Common myeloid progenitor, CD34-positive (primary cell): ENCODE measurements around the gene CRADD.
A peak's percentile ranks its signal among the peaks of the same experiment; 100 is the strongest.
"Not testable (repeated sequence)": the region's sequence is repeated elsewhere in the genome, so short reads cannot be mapped to it uniquely, and the experiment has no call there.

ENCODE experiments used
- CTCF ChIA-PET: fragments of 350-600 bp; sonication (Branson Sonifier 250); formaldehyde crosslinking; loops from one replicate; lab custom pipeline; 2021; ENCODE audit warnings: antibody characterized with exemption; lab: Charles Lee
- POLR2A ChIA-PET: fragments of 350-600 bp; sonication (Branson Sonifier 250); formaldehyde crosslinking; loops from one replicate; lab custom pipeline; 2021; ENCODE audit warnings: antibody characterized with exemption; lab: Charles Lee
- DNase-seq, 3 donors: peaks; one replicate each; pipeline versions ENCODE4 v3.0.0 to v3.0.0-alpha.2; 2013
- H3K27ac ChIP-seq, 2 experiments: 1 replicate in 1 of 2; 2 replicates in 1 of 2; pipeline ENCODE4 v1.7.0; 2013; ENCODE audit warnings: inconsistent platforms in 2 of 2, low read length in 2 of 2, mild to moderate bottlenecking in 2 of 2, low read depth in 1 of 2, moderate library complexity in 1 of 2; ENCODE audit not compliant: severe bottlenecking in 2 of 2, insufficient read depth in 1 of 2, poor library complexity in 1 of 2
- H3K27me3 ChIP-seq, 5 experiments: replicated peaks in 2 of 5; 1 replicate in 3 of 5; 2 replicates in 2 of 5; pipeline versions ENCODE4 v1.6.1 to v1.7.0; 2013; ENCODE audit warnings: low read length in 4 of 5, mild to moderate bottlenecking in 2 of 5, moderate library complexity in 2 of 5, inconsistent platforms in 1 of 5; ENCODE audit not compliant: insufficient read depth in 5 of 5, control insufficient read depth in 4 of 5
- H3K36me3 ChIP-seq, 4 experiments: 1 replicate in 2 of 4; 2 replicates in 2 of 4; pipeline versions ENCODE4 v1.6.1 to v1.7.0; 2013; ENCODE audit warnings: low read length in 3 of 4, control low read depth in 1 of 4, mild to moderate bottlenecking in 1 of 4; ENCODE audit not compliant: control insufficient read depth in 4 of 4, insufficient read depth in 4 of 4
- H3K4me1 ChIP-seq, 4 experiments: 1 replicate in 3 of 4; 2 replicates in 1 of 4; pipeline versions ENCODE4 v1.6.1 to v1.7.1; 2013; ENCODE audit warnings: low read length in 3 of 4, mild to moderate bottlenecking in 3 of 4, control low read depth in 1 of 4, inconsistent platforms in 1 of 4, moderate library complexity in 1 of 4; ENCODE audit not compliant: control insufficient read depth in 4 of 4, insufficient read depth in 4 of 4; ENCODE audit errors: control extremely low read depth in 1 of 4
- H3K4me3 ChIP-seq, 7 experiments: 1 replicate in 4 of 7; 2 replicates in 3 of 7; pipeline versions ENCODE4 v1.5.1 to v1.7.0; 2013; ENCODE audit warnings: mild to moderate bottlenecking in 7 of 7, low read length in 6 of 7, moderate library complexity in 6 of 7, inconsistent platforms in 2 of 7, low read depth in 2 of 7, control low read depth in 1 of 7; ENCODE audit not compliant: insufficient read depth in 4 of 7, control insufficient read depth in 1 of 7; ENCODE audit errors: extremely low read depth in 1 of 7
- H3K9me3 ChIP-seq, 5 experiments: 1 replicate in 4 of 5; 2 replicates in 1 of 5; pipeline versions ENCODE4 v1.6.1 to v1.7.1; 2013; ENCODE audit warnings: low read length in 4 of 5, mild to moderate bottlenecking in 2 of 5, inconsistent platforms in 1 of 5, low read depth in 1 of 5, moderate library complexity in 1 of 5; ENCODE audit not compliant: control insufficient read depth in 4 of 5, insufficient read depth in 2 of 5; ENCODE audit errors: control extremely low read depth in 1 of 5
- WGBS: methylation state at CpG from one replicate; pipeline ENCODE4 v1.1.5; 2013; ENCODE audit not compliant: insufficient coverage; 5-methylcytosine and 5-hydroxymethylcytosine counted together

CRADD gene

GRCh38 chr12:93796729-93797128, 119.6 kb downstream of the CRADD start:
- Histone ChIP-seq H3K4me3 (no peak overlapping the region), H3K9me3 (no peaks in the 10 kb centered on the region), H3K27ac (no peak overlapping the region), H3K27me3 (no peaks in the 10 kb centered on the region), H3K36me3 (no peaks in the 10 kb centered on the region), H3K4me1 (peaks cover 0 to 4% (median 2%) of the 10 kb centered on the region in 4 experiments)
- ChIA-PET POLR2A (no interaction called here), CTCF (interaction anchor here (1.4 kb wide), 1 partner anchor 30 kb away, joined by 3 read pairs; no protein-coding TSS in a partner anchor)
- peak in 2 of 3 donors; percentile 46 to 69 for DNase-seq
- 31% methylated on average over 2 of the region's 5 CpGs for WGBS

GRCh38 chr12:93798279-93799151, 121.3 kb downstream of the CRADD start:
- H3K27ac ChIP-seq: no peak overlapping the region
- H3K36me3 ChIP-seq: no peaks in the 10 kb centered on the region
- ChIA-PET POLR2A (no interaction called here), CTCF (no interaction called here)
- WGBS: 100% methylated on average over 1 of the region's 3 CpGs
- H3K27me3 ChIP-seq: no peaks in the 10 kb centered on the region
- no peak overlapping the region for H3K4me3 ChIP-seq
- no peaks in the 10 kb centered on the region for H3K9me3 ChIP-seq
- DNase-seq: no peak
- H3K4me1 ChIP-seq: peaks cover 3 to 22% (median 11%) of the 10 kb centered on the region in 4 experiments

- CTCF ChIA-PET: interaction anchor here (1.0 to 3.8 kb wide), 5 partner anchors 17 to 233 kb away, joined by 4 to 20 read pairs (median 7); no protein-coding TSS in a partner anchor
- H3K4me1 ChIP-seq: peaks cover 7 to 38% (median 14%) of the 10 kb centered on the region in 4 experiments
- H3K9me3 ChIP-seq, DNase-seq, POLR2A ChIA-PET, H3K27ac ChIP-seq, H3K36me3 ChIP-seq, H3K4me3 ChIP-seq, H3K27me3 ChIP-seq: not testable (repeated sequence)
- WGBS: 100% methylated on average over 1 of the region's 2 CpGs
Observed at GRCh38 chr12:93801666-93802065, 124.5 kb downstream of the CRADD start.

GRCh38 chr12:93802293-93802692, 125.1 kb downstream of the CRADD start:
- H3K4me3 ChIP-seq: peak overlapping the region in 1 of 7 experiments; percentile 13
- peak; percentile 26 to 64 (median 64) for DNase-seq
- H3K9me3 ChIP-seq: no peaks in the 10 kb centered on the region
- no peak overlapping the region for H3K27ac ChIP-seq
- ChIA-PET POLR2A (no interaction called here), CTCF (interaction anchor here (0.6 to 3.8 kb wide), 13 partner anchors 10 to 295 kb away, joined by 3 to 20 read pairs (median 7); no protein-coding TSS in a partner anchor)
- H3K4me1 ChIP-seq: peaks cover 7 to 34% (median 12%) of the 10 kb centered on the region in 4 experiments
- 80% methylated on average over 2 of the region's 2 CpGs for WGBS
- H3K36me3 ChIP-seq: no peaks in the 10 kb centered on the region
- no peaks in the 10 kb centered on the region for H3K27me3 ChIP-seq

- no CpG with 5 or more reads among the region's 2 CpGs for WGBS
- Histone ChIP-seq H3K4me1 (peaks cover 7 to 34% (median 12%) of the 10 kb centered on the region in 4 experiments), H3K4me3 (peak overlapping the region in 5 of 7 experiments; percentile 19 to 73 (median 52)), H3K27ac (peak overlapping the region; percentile 48 to 81), H3K36me3 (no peaks in the 10 kb centered on the region), H3K27me3 (no peaks in the 10 kb centered on the region), H3K9me3 (no peaks in the 10 kb centered on the region)
- DNase-seq: peak; percentile 18 to 47 (median 43)
- POLR2A ChIA-PET: interaction anchor here (0.5 kb wide), 1 partner anchor 218 kb away, joined by 3 read pairs; no protein-coding TSS in a partner anchor
- CTCF ChIA-PET: interaction anchor here (0.6 to 3.8 kb wide), 15 partner anchors 10 to 296 kb away, joined by 3 to 20 read pairs (median 6); no protein-coding TSS in a partner anchor
Observed at GRCh38 chr12:93802698-93803423, 125.7 kb downstream of the CRADD start.

- POLR2A ChIA-PET: interaction anchor here (0.5 kb wide), 1 partner anchor 219 kb away, joined by 3 read pairs; no protein-coding TSS in a partner anchor
- peak overlapping the region; percentile 48 to 81 for H3K27ac ChIP-seq
Observed at GRCh38 chr12:93803424-93803807, 126.2 kb downstream of the CRADD start.

More at GRCh38 chr12:93803424-93803807, 126.2 kb downstream of the CRADD start:
- Histone ChIP-seq H3K27me3 (no peaks in the 10 kb centered on the region), H3K4me3 (peak overlapping the region in 5 of 7 experiments; percentile 19 to 73 (median 52)), H3K4me1 (peaks cover 7 to 34% (median 12%) of the 10 kb centered on the region in 4 experiments), H3K9me3 (no peaks in the 10 kb centered on the region), H3K36me3 (no peaks in the 10 kb centered on the region)
- CTCF ChIA-PET: interaction anchor here (0.8 to 3.8 kb wide), 11 partner anchors 21 to 297 kb away, joined by 3 to 20 read pairs (median 7); no protein-coding TSS in a partner anchor
- DNase-seq: peak; percentile 49 to 87 (median 80)
- 0% methylated on average over 4 of the region's 4 CpGs for WGBS
